B cell (primary cell): ENCODE measurements around the gene PEX11B. TPM values are rescaled to one million over a fixed set of nuclear protein-coding genes. Genes with fewer than 3 reads are reported as not detected.

Experiments used
- ATAC-seq: fragments of 200-7000 bp; cut with Tn5 transposase; one replicate; pipeline ENCODE4 v1.10.0; 2021; ENCODE audit warnings: low read depth, mild to moderate bottlenecking, moderate number of reproducible peaks, moderate library complexity
- CTCF ChIA-PET: fragments of 350-600 bp; sonication (Branson Sonifier 250); formaldehyde crosslinking; loops from one replicate; lab custom pipeline; 2021; ENCODE audit warnings: antibody characterized with exemption, inconsistent platforms; lab: Charles Lee
- POLR2A ChIA-PET: fragments of 350-600 bp; sonication (Branson Sonifier 250); formaldehyde crosslinking; loops from one replicate; lab custom pipeline; 2021; ENCODE audit warnings: antibody characterized with exemption; lab: Charles Lee
- DNase-seq: peaks from one replicate; pipeline ENCODE4 v3.0.0; 2013
- H2AFZ ChIP-seq: 2 replicates; pipeline ENCODE4 v1.6.1; 2012; ENCODE audit warnings: mild to moderate bottlenecking, low read depth, low read length; ENCODE audit not compliant: insufficient read depth, poor library complexity, severe bottlenecking
- H3K27ac ChIP-seq, 2 donors: 1 replicate in 1 of 2; 2 replicates in 1 of 2; pipeline ENCODE4 v1.5.1; 2012 to 2013; ENCODE audit warnings: low read length in 2 of 2, mild to moderate bottlenecking in 2 of 2, moderate library complexity in 1 of 2
- H3K27me3 ChIP-seq, 4 experiments: fragments of 200-600 bp in 1 of 4; sonication (generic) in 1 of 4; replicated peaks in 1 of 4; 1 replicate in 2 of 4; 2 replicates in 2 of 4; pipeline versions ENCODE4 v1.6.1 to v1.7.0; 2013 to 2016; ENCODE audit warnings: low read length in 3 of 4, mild to moderate bottlenecking in 2 of 4, mixed read lengths in 1 of 4, moderate library complexity in 1 of 4; ENCODE audit not compliant: insufficient read depth in 4 of 4, control insufficient read depth in 3 of 4; ENCODE audit errors: control extremely low read depth in 1 of 4
- H3K36me3 ChIP-seq, 2 experiments: replicated peaks in 1 of 2; 1 replicate in 1 of 2; 2 replicates in 1 of 2; pipeline versions ENCODE4 v1.6.1 to v1.7.1; 2013; ENCODE audit warnings: low read length in 1 of 2; ENCODE audit not compliant: insufficient read depth in 2 of 2, control insufficient read depth in 1 of 2; ENCODE audit errors: control extremely low read depth in 1 of 2, extremely low read depth in 1 of 2
- H3K4me1 ChIP-seq, 2 donors: fragments of 200-600 bp in 1 of 2; sonication (generic) in 1 of 2; 1 replicate in 1 of 2; 2 replicates in 1 of 2; pipeline versions ENCODE4 v1.5.1 to v1.6.1; 2013 to 2017; ENCODE audit warnings: low read length in 2 of 2; ENCODE audit not compliant: control insufficient read depth in 2 of 2, insufficient read depth in 2 of 2
- H3K4me2 ChIP-seq: replicated peaks from 2 replicates; pipeline ENCODE3; 2012; ENCODE audit warnings: mild to moderate bottlenecking, low read depth, low read length; ENCODE audit not compliant: poor library complexity, severe bottlenecking
- H3K4me3 ChIP-seq, 5 experiments: fragments of 200-600 bp in 1 of 5; sonication (generic) in 1 of 5; 1 replicate in 3 of 5; 2 replicates in 2 of 5; pipeline versions ENCODE4 v1.5.1 to v1.7.0; 2011 to 2016; ENCODE audit warnings: low read length in 4 of 5, mild to moderate bottlenecking in 4 of 5, low read depth in 2 of 5, control low read depth in 1 of 5, moderate library complexity in 1 of 5; ENCODE audit not compliant: insufficient read depth in 1 of 5; ENCODE audit errors: control extremely low read depth in 1 of 5, extremely low read depth in 1 of 5
- H3K79me2 ChIP-seq: fragments of 200-600 bp; sonication (generic); one replicate; pipeline ENCODE4 v1.6.0; 2016; ENCODE audit warnings: low read length; ENCODE audit not compliant: control insufficient read depth, insufficient read depth
- H3K9ac ChIP-seq: fragments of 200-600 bp; sonication (generic); 2 replicates; pipeline ENCODE4 v1.6.1; 2017; ENCODE audit warnings: mild to moderate bottlenecking, low read length, moderate library complexity
- H3K9me3 ChIP-seq, 3 donors: one replicate each; pipeline versions ENCODE4 v1.6.1 to v1.7.1; 2013; ENCODE audit warnings: low read length in 2 of 3; ENCODE audit not compliant: control insufficient read depth in 2 of 3, insufficient read depth in 1 of 3; ENCODE audit errors: control extremely low read depth in 1 of 3
- H4K20me1 ChIP-seq: 2 replicates; pipeline ENCODE4 v1.6.0; 2012; ENCODE audit warnings: mild to moderate bottlenecking, low read length; ENCODE audit not compliant: insufficient read depth, control insufficient read depth, poor library complexity, severe bottlenecking
- H3K27ac Mint-ChIP-seq: one replicate; pipeline ENCODE4 v1.8.0; 2021; ENCODE audit warnings: mixed read lengths
- H3K27me3 Mint-ChIP-seq: one replicate; pipeline ENCODE4 v1.8.0; 2021; ENCODE audit warnings: mixed read lengths
- H3K4me1 Mint-ChIP-seq: one replicate; pipeline ENCODE4 v1.8.0; 2021; ENCODE audit warnings: mixed read lengths
- H3K4me3 Mint-ChIP-seq: one replicate; pipeline ENCODE4 v1.8.0; 2021; ENCODE audit warnings: mixed read lengths
- H3K9me3 Mint-ChIP-seq: one replicate; pipeline ENCODE4 v1.8.0; 2022; ENCODE audit warnings: mixed read lengths; ENCODE audit not compliant: insufficient read depth
- CTCF ChIP-seq: fragments of 200-600 bp; IDR thresholded peaks from one replicate; pipeline ENCODE4 v1.8.0; 2022; ENCODE audit warnings: antibody characterized with exemption, mild to moderate bottlenecking
- EZH2 ChIP-seq: IDR thresholded peaks from 2 replicates; pipeline ENCODE4 v1.6.1; 2012; ENCODE audit warnings: borderline replicate concordance, low read depth, mild to moderate bottlenecking, moderate library complexity, low read length; ENCODE audit not compliant: insufficient read depth, poor library complexity, severe bottlenecking
- WGBS: methylation state at CpG from one replicate; pipeline ENCODE4 v1.1.5; 2013; ENCODE audit warnings: missing lambda C conversion rate; ENCODE audit not compliant: insufficient coverage; 5-methylcytosine and 5-hydroxymethylcytosine counted together
- intact Hi-C: fragments of 100-400 bp; cut with micrococcal nuclease; formaldehyde crosslinking; loops from one replicate; pipeline ENCODE4 v1.10.0; 2022
- polyA plus RNA-seq: library from polyadenylated mRNA; depleted of rRNA; stranded (reverse); fragments of >200 nt; gene quantifications from 2 replicates; pipeline ENCODE4 v1.2.3, GENCODE V29; 2012
- total RNA-seq, 2 donors: library from RNA; stranded (reverse); fragments of 120-200 nt in 1 of 2; gene quantifications; 1 replicate in 1 of 2; 2 replicates in 1 of 2; pipeline versions ENCODE4 v1.2.3 to v1.2.4, GENCODE V29; 2013 to 2022

PEX11B gene
- total and polyA plus RNA-seq, 2 donors (not counting 1 experiment from before 2014, with no cell fraction given) = 16.5 to 48.1 TPM

DNA sequence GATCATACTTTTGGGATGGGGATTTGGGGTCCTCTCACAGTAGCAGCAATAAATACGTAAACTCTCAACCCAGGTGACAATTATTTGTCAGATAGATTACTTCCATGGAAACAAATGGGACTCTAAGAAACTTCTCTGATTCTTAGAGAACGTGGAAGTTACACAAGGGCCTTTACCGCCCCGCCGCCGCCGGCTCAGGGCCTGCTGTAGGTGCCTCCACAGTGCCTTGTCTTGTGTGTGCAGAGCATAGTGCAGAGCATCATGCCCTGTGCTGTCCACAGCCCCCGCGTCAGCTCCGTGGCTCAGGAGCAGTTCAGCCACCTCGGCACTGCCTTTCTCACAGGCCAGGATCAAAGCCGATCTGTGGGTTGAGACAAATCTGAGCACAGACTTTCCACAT, 43.9 kb downstream of the PEX11B start:
- TF ChIP-seq EZH2 (no peak), CTCF (no peak)
- no peaks in the 10 kb centered on the region for H3K9me3 ChIP-seq
- no peak for ATAC-seq
- H3K4me3 ChIP-seq = no peak overlapping the region
- H3K27me3 ChIP-seq = peaks cover 0 to 19% (median 0%) of the 10 kb centered on the region in 4 experiments
- peaks cover 13% of the 10 kb centered on the region for H3K4me1 Mint-ChIP-seq
- H3K9me3 Mint-ChIP-seq = no peaks in the 10 kb centered on the region
- ChIA-PET POLR2A (no interaction called here), CTCF (no interaction called here)
- DNase-seq = no peak
- H3K27ac ChIP-seq = no peak overlapping the region
- H3K4me1 ChIP-seq = peaks cover 10 to 11% of the 10 kb centered on the region in 2 donors
- WGBS = 97% methylated on average over 12 of the region's 12 CpGs
- intact Hi-C loops = no loop called here
- H3K79me2 ChIP-seq = no peaks in the 10 kb centered on the region
- no peak overlapping the region for H3K9ac ChIP-seq
- H3K27me3 Mint-ChIP-seq = peaks cover 42% of the 10 kb centered on the region
- H2AFZ ChIP-seq = no peak overlapping the region
- H3K4me2 ChIP-seq = no peak overlapping the region
- H4K20me1 ChIP-seq = no peaks in the 10 kb centered on the region
- H3K4me3 Mint-ChIP-seq = no peak overlapping the region
- no peak overlapping the region for H3K27ac Mint-ChIP-seq
- H3K36me3 ChIP-seq = no peaks in the 10 kb centered on the region
